GM12891 (cell line): ENCODE measurements around the gene CRYBA1.

Experiments used
- POLR2A ChIP-seq: IDR thresholded peaks from 2 replicates; pipeline ENCODE4 v1.6.1; 2011; ENCODE audit warnings: low read depth, low read length, control low read depth
- POLR2AphosphoS5 ChIP-seq: IDR thresholded peaks from 2 replicates; pipeline ENCODE4 v1.6.1; 2011; ENCODE audit warnings: low read depth, low read length, control low read depth
- TAF1 ChIP-seq: IDR thresholded peaks from 2 replicates; pipeline ENCODE4 v1.6.1; 2011; ENCODE audit warnings: low read depth, low read length, control low read depth

- TF ChIP-seq TAF1 (no peak), POLR2A (no peak), POLR2AphosphoS5 (no peak)
Measured at GRCh38 chr17:29289852-29290251, 43.2 kb downstream of the CRYBA1 start.
